IPS DF 4.7 (cell line): Measurements from ENCODE around the gene TMUB2.
"Not testable (repeated sequence)": the region's sequence is repeated elsewhere in the genome, so short reads cannot be mapped to it uniquely, and the experiment has no call there.

ENCODE experiments used
- DNase-seq: peaks from one replicate; pipeline ENCODE4 v3.0.0-alpha.2; 2013; ENCODE audit warnings: low spot score; ENCODE audit errors: extremely low read depth

TMUB2 gene

GRCh38 chr17:44219108-44219615, 32.4 kb downstream of the TMUB2 start:
- DNase-seq, result no peak

DNA sequence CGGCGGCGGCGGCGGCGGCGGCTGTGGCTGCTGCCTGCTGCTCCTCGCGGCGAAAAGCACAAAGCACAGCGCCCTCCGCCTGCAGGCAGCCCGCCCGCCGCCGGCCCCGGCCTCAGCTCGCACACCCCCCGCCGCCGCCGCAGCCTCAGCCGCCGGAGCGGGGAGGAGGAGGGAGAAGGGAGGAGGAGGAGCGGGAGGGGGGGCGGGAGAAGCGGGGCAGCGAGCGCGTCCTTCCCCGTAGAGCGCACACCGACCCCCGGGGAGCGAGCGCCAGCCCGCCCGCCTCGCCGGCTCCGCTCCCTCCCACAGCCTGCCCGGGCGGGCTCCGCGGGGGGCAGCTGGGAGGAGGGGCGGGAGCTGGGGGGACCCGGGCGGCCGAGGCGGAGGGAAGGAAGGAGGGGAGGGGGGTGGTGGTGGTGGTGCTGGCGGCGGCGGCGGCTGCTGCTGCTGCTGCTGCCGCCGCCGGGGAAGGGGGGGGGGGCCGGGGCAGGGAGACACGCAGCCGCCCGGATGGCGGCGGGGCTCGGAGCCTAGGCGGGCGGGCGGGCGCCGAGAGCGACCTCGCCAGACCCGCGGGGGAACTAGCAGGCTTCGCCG, 32.9 kb downstream of the TMUB2 start, which contains the start of gene UBTF:
TSS of gene UBTF (minus strand) at position 60 of the 597 bp plus-strand sequence. CDS start 1,446 bp downstream, outside the sequence.
- no peak for DNase-seq

- DNase-seq, result no peak
Measured at GRCh38 chr17:44220213-44221083, 33.7 kb downstream of the TMUB2 start.

DNA sequence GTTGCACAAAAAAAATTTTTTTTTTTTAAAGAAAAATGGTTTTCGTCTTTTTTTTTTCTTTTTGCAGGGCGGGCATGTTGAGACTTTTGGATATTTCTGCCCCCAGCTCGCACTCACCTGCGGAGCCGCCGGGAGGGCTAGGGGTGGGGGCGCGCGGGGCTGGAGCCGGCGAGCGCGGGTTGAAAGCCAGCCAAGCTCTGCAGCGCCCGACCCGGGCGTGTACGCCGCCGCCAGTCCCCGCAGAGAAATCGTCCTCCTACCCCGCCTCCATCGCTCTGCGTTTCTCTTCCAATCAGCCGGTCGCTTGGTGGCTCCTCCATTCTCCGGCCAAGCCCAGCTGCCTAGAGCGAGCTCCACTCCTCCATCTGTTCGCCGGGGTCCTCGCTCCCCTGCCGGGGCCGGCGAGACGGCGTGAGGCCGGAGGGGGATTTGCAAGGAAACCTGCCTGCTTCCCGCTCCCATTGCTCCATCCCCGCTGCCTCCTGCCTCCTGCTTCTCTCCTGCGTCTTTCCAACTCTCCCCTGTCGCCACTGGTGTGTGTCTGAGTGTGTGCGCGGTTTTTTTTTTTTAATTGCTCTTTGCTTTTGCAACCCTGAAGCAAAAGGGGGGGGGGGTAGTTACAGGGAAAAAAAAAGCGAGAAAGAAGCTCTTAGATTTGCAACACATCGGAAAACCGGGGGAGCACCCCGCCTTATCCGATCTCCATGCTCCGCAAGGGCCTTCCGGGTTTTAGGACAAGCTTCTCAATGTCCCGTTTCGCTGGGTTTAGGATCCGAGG, 34.5 kb downstream of the TMUB2 start:
- no peak for DNase-seq

GRCh38 chr17:44221862-44222111, 35.0 kb downstream of the TMUB2 start:
- DNase-seq, result no peak

DNA sequence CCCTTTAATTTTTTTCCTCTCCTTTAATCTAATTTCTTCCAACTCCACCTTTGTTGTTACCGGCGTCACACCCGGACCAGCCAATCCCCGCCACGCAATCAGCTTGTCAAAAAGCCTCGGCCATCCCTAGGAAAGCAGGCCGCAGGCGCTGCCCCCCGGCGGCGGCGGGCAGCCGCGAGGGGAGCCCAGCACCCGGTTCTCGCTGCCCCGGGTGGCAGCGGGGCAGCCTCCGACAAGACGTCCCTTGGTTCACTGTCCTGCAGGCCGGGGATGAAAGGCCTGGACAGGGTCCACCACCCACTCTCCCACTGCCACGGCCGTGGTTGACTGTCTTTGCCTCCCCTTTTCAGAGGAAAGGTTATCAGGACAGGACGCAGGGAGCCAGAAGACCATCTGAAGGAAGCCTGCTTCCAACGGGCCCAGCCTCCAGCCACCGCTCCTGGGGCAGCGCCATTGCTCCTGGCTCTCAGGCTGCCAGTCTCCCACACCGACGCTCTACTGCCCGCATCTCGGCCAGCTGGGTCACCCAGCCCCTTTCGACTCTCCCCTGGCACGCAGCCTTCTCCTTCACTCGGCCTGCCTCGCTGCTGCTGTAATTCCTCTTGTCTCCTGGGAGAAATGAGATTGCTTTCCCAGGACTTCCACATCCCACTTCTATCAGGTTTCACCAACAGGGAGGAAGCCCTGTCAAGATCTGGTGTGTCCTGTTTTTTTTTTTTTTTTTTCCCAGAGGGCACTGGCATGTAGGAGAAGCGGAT, 35.5 kb downstream of the TMUB2 start:
- DNase-seq, result no peak

- no peak for DNase-seq
Measured at GRCh38 chr17:44223541-44224071, 36.8 kb downstream of the TMUB2 start.

- DNase-seq, result no peak
Measured at GRCh38 chr17:44229090-44229489, 42.3 kb downstream of the TMUB2 start.

GRCh38 chr17:44230140-44230539, 43.4 kb downstream of the TMUB2 start:
- no peak for DNase-seq

GRCh38 chr17:44232061-44232460, 45.3 kb downstream of the TMUB2 start:
- no peak for DNase-seq

DNA sequence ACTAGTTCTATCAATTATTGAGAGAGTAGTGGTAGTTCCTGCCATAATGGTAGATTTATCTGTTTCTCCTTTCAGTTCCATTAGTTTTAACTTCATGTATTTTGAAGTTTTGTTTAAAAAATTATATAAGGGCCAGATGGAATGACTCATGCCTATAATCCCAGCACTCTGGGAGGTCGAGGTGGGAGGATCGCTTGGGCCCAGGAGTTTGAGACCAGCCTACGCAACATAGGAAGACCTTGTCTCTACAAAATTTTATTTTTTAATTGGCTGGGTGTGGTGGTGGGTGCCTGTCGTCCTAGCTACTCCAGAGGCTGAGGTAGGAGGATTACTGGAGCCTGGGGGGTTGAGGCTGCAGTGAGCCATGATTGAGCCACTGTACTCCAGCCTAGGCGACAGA, 46.8 kb downstream of the TMUB2 start:
- DNase-seq, result no peak

GRCh38 chr17:44235583-44235936, 48.8 kb downstream of the TMUB2 start:
- DNase-seq, result no peak

DNA sequence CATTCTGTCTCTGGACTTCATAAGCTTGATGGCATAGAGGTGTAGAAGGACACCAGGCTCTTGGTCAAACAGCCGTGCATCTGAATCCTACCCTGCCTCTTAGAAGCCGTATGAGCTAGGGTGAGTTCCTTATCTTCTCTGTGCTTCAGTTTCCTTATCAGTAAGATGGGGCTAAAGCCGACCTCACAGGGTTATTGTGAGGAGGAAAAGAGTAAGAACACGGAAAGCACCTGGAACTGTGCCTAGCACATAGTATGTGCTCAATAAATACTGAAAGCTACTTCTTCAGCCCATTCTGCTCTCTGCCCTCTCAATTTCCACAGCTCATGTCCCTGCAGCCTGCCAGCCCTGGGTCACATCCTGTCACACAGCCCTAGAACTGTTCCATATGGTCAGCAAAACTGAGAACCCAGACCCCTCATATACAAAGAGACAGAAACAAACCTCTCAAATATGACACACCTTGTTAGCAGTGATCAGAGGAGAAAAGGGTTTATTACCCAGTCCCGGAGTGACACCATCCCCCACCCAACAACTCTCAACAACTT, 49.7 kb downstream of the TMUB2 start:
- DNase-seq, result no peak

DNA sequence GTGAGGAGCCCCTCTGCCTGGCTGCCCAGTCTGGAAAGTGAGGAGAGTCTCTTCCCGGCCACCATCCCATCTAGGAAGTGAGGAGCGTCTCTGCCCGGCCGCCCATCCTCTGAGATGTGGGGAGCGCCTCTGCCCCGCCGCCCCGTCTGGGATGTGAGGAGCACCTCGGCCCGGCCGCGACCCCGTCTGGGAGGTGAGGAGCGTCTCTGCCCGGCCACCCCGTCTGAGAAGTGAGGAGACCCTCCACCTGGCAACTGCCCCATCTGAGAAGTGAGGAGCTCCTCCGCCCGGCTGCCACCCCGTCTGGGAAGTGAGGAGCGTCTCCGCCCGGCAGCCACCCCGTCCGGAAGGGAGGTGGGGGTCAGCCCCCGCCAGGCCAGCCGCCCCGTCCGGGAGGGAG, 51.1 kb downstream of the TMUB2 start:
- DNase-seq, result not testable (repeated sequence)

GRCh38 chr17:44241106-44241624, 54.4 kb downstream of the TMUB2 start:
- DNase-seq, result no peak
